Mesenteric fat pad (tissue), 1 donor: Measurements from ENCODE around the gene ADCY2. TPM values are rescaled to one million over a fixed set of nuclear protein-coding genes. Genes with fewer than 3 reads are reported as not detected.

Source experiments
- DNase-seq: peaks from one replicate; pipeline ENCODE4 v3.0.0-alpha.2; 2020; ENCODE audit warnings: low spot score
- total RNA-seq: library from RNA; stranded (reverse); fragmentation: NEBNext Ultra II Directional; extraction: Animal tissue kit (Norgen Biotek cat#: 25700); gene quantifications from one replicate; pipeline ENCODE4 v1.2.1, GENCODE V29; 2021
- donor health status: DM: yes; HTN: yes; CAD: no.

Gene ADCY2
- total RNA-seq, 1 donor from 2014 or later, result 1.2 TPM

DNA sequence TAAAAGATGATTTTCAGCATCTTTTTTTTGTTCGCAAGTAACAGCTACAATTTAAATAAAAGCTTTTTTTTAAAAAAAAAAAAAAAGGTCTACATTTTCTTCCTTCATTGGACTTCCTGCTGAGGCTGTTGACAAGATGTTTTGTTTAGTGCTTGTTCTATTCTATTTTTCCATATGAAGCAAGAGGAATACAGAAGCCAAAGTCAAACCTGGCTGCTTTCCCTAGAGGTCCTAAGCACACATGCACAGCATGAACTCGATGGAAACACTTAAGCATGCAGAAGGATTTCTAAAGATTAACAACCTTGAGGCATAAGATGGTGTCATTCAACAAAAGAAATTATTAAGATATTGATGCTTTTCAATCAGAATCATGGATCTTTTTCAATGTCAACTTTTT lies 105.1 kb downstream of the ADCY2 start:
- no peak for DNase-seq

DNA sequence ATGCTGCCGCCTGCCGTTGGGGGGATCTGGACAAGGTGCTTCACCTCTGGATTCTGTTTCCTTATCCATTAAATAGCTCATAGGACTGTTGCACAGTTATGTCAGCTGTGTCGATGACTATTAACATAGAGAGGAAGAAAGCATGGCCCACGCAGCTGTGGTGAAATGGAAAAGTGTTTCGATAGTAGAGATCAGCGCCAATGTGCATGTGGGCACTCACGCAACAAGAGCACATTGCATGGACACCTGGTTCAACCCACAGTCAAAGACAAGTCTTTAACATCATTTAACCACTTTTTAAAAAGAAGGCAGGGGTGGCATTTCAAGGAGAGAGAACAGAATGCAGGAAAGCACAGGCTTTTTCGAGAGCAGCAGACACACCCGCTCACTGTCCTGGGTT lies 107.6 kb downstream of the ADCY2 start:
- DNase-seq, result no peak

DNA sequence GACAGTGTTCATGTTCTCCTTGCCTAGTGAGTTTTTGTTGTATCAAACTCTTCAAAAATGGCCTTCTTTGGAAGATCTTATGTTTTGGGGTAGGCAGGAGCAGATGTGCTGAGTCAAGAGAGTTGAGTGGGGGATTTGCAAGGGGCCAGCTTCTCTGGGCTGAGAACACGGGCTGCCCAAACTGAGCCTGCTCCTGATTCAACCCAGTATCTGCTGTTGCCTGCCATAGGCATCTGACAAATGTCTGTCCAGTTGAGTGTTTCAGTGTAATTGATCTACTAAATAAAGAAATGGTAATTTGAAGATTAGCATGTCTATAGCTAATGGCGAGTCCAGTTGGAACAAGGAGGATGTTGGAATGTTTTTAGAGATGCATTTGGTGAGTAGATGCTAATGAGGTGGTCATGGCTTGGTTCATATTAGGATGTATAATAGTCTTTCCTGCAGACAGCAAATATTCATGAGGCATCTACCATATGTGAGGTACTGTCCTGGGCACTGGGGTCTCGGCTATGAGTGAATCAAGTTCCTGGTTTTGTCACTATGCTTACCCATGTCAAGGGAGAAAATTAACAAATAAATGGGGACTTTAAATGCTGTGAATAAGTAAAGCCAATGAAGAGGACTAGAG lies 119.5 kb downstream of the ADCY2 start:
- no peak for DNase-seq

DNA sequence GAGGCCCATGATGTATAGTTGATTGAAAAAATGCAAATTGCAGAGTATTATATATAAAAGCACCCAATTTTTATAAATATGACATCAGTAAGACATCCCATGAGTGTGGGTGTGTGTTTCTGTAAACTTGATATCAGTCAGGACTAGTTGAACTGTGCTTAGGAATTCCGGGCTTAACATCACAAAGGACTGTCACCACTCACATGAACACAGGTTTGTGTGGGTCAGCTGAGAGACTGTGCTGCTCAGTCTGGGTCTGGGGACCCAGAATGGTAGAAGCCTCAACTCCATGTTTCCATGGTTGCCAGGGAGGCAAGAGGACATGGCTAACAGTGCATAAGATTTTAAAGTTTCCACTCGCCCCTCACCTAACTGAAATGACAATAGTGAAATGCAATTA lies 120.3 kb downstream of the ADCY2 start:
- no peak for DNase-seq

DNA sequence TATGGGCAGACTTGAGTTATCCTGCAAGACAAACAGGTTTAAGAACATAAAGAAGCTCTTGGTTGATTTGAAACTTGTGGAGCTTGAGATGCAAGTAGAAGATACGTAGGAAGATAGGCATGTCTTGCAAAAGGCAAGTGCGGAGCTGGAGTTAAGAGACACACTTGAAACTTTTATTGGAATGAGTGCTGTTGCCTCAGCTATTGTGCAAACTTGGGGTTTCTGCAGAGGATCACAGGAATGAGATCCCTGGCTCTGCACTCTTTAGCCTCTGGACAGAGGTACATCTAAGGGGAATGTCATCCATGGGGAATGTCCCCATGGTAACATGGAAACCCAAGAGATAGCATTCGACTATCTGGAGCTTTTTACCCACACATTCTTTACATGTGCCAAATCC lies 121.1 kb downstream of the ADCY2 start:
- DNase-seq, result no peak

DNA sequence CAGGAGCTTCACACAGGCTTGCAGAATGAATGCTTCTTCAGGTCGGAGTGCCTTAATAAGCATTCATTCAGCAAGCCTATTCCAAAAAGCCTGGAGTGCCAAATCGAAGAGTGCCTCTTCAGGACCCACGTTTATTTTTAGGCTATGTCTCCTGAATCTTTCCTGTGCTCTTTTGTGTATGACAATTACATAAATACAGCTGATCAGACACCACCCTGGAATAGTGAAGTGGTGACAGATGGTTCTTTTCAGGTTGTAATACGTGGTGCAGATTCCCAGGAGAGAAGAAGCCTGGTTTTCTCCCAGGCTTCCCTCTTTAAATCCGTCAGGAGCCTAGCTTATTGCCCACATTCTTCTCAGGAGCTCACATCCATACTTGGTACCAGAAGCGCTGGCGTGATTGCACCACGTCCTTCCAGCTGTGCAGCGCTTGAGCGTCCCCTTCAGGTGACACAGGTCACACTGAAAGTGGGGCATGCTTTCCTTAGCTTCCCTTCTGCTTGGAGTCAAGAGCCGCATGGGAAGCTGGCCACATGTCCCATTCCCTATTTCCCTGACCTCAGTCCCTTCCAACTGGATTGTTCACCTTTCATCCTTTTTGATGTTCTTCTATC lies 123.1 kb downstream of the ADCY2 start:
- DNase-seq, result no peak

DNA sequence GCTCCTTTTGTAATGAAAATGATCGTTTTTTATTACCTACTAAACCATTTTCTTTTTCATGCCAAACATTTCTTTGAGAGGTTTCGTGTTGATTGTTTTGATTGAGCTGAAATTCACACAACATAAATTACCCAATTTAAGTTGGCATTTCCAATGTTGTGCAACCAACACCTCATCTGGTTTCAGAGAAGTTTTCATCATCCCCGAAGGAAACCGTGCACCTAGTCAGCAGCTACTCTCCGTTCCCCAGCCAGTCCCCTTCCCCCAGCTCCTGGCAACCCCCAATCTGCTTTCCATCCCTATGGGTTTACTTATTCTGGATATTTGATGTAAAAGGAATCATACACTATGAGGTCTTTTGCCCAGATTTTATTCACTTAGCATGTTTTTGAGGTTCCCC lies 123.6 kb downstream of the ADCY2 start:
- no peak for DNase-seq

DNA sequence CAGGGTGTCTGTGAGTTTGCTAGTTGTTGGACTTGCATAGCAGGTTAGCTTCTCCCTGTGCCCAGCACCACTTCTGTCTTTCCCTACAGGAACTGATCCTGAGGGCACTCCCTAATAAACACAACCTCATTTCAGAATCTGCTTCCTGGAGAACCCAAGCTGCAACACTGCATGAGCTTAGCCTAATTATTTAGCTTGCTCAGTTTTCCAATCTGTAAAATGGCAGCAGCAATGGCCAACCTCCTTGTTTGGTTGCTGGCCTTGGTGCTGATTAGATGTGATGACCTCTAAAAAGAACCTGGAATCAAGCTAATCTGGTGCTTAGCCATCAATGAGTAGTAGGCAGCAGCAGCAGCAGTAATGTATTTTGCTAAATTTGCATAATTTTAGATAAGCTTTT lies 133.9 kb downstream of the ADCY2 start:
- DNase-seq, result no peak

DNA sequence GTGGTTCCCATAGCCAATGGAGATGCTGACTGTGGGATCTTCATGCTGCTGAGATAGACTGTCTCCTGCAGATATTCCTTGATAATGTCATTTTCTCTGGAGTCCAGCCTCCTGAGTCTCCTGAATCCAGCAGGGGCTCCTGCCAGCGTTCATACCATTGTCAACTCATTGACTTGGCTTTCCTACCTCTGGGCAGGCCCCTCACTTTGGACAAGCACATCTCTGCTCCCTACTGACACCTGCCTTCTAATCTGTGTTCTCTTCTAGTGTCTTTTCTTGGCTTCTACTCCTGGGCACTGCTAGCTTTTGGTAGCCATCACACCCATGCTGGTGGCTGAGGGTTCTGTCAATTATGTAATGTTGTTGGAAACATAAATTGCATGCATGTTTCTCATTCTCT lies 138.0 kb downstream of the ADCY2 start:
- no peak for DNase-seq

DNA sequence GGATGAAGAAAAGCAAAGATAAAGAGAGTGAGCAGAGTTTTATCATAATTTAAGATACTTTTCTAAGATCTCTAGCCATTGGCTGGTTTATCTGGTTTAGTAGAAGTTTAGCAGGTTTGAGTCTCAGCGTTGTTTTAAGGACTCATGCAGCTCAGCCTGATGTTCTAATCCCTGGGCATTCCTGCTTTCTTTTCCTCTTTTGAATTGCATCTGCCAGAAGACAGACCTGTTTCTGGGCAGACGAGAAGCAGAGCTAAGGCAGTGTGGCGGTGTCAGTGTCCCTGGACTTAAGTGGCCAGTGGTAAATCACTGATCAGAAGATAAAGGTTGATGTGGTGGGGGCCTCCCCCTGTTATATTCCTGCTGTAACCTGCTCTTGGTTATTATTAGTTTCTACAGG lies 138.6 kb downstream of the ADCY2 start:
- DNase-seq, result no peak

DNA sequence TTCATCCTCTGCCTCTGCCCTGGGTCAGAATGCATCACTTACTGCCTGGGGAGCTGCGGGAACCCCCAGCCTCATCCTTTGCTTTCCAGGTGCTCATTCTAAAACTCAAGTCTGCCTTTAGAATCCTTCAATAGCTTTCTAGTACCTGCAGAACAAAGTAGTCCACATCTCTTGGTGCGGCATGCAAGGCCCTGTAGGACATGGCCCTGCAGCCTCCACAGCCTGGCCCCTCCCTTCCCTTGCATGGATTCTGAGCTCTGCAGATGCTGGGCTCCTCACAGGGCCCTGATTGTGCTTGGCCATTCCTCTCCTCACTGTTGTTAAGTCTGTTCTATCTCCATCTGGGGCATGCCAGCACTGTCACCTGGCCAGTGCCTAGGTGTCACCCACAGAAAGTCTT lies 141.6 kb downstream of the ADCY2 start:
- DNase-seq, result no peak

DNA sequence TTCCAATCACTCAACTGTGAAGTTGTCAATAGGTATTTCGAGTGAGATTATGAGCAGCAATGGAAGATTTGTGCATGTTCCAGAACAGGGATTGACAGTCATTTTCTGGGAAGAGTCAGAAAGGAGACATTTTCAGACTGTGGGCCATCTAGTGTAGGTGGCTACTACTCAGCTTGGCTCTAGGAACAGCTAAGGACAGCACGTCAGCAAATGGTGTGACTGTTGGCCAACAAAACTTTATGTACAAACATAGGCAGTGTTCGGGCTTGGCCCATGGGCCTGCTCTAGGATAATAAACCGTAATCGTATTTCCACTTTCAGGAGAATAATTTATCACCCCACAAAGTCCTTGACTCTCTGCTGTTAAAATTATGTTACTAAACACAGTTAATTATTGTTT lies 143.6 kb downstream of the ADCY2 start:
- no peak for DNase-seq

DNA sequence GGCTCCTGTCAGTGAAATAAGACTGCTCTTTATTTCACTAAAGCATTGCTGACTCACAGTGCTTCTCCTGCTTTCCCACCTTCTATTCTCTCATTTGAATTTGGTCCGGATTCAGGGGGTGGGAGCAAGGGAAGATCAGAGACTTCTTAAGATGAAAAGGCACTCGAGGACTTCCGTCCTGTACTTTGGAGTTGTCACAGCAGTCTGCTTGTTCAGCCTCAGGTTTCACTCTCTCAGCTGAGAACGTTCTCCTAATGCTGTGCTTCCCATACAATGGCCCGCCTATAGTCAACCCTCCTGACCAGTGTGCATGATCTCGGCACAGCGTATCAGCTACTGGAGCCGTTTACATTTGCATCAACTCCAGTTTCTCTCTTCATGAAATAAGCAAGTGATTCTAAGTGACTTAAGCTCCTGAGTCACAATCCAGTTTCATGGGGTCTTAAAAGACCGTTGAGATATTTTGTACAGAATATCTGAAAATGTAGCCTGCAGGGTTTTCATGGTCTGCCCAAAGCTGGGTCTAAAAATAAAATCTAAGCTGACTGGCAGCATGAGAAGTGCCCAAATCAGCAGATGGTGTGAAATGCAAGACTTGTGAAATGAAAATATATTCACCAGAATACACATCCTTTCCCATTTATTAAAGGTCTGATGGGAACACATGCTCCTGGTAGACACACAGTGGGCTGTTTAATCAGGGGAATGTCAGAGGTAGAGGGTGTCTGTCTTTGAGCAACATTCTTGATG lies 145.0 kb downstream of the ADCY2 start:
- DNase-seq, result no peak

DNA sequence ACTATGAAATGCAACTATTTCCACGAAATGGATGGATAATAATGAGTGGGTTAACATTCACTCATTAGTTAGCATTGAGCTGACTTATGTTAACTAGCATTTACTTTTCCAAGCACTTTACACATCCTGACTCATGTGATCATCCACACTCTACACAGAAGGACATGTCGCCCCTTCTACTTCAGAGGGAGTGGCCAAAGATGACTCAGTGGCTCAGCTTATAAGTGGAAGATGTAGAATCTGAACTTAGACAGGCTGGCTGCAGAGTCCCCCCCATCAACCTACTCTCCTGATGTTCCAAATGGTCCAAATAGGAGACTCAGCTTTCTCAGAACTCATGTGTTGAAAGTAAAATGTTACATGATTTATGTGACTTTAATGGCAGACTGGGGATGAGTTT lies 146.0 kb downstream of the ADCY2 start:
- DNase-seq, result no peak

DNA sequence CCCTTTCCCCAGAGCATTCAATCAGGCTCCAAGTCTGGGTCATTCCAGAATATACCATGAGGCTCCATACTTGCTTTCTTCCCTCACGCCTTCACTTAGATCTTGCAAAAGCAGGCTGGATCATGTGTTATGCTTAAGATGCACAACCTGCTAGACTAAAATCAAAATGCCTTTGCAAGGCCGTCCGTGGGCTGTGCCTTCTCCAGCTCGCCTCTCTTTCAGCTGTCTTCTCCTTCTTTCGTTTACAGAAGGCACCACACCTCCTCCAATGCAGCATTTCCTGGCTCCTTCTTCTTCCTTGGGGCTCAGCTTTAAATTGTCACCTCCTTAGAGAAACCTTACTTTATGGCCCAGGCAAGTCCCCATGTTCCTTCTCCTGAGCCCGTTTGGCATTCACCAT lies 150.6 kb downstream of the ADCY2 start:
- DNase-seq, result no peak

DNA sequence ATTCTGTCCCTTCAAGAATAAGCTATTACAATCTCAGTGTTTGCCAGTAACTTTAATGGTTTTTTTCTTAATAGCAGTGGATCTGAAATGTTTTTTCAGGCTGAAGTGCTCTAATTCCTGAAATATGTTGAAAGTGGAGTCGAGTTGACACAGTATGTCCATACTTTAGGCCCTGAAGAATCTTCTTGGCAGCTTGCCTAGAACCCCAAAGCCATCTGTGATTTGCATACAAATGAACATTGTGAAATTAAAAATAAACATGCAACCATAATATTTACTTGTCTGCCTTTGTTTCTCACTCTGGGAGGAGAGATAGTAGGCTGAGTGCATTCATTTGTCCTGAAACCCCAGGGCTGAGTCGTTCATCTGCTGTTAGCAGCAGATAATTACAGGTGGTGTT lies 152.7 kb downstream of the ADCY2 start:
- no peak for DNase-seq

DNA sequence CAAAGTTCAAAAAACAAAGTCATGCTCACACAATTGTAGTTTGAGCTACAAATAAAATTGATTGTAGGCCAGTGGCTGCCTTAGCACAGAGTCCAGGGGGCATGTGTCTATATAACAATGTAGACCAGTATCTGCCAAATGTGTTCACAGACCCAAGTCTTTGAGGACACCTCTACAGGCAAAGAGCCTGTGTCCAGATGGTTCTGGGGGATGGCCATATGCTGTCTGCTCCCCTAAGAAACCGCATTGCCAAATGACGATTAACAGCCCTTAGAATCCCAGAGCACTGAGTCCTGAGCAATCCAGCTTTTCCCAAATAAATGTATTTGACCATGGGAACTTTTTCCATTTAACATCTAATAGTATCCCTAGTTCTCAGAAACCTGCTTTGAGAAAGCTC lies 169.6 kb downstream of the ADCY2 start:
- no peak for DNase-seq

DNA sequence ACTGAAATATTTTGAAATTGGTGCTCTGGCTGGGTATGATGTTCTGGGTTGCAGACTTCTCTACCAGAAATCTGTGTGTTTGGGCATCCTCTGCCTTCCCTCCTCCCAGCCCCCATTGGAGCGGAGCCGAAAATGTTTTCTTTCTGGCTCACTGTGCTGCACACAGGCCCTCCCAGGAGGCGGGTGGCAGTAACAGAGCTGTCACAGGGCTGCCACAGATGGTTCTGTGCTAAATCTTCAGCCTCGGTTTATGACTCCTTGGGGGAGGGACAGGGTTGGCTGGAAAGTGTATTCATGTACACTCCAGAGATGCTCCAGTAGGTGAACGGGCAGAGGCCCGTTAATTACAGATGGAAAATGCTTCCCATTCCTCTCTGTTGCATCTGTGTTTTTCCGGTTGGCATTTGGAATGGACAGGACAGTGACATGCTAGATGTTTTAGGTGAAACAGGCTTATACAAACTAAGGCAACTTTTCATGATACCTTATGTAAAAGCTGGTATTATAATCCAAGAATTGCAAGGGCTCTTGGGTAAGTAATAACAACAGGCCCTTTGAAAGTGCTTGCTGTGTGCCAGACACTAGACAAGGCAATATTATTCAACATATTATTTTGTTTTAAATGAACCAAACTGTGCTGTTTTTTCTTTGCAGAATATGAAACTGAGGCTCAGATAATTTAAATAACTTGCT lies 180.2 kb downstream of the ADCY2 start:
- no peak for DNase-seq

DNA sequence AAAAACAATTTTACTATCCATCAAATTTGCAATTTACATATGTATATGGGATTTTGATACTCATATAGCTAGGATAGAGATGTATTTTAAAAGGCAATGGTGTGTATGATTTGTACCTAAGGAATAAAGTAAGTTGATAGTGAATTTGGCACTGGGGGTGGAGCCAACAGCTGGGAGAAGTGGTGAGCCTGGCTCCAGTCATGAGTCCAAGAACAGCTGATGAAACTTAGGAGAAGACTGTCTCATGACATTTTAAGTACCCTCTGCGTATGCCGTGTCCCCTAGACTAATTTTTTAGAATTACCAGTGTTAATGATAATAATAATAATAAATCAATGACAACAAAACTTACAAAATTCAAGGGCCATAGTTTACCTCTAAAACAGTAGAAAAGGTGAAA lies 181.4 kb downstream of the ADCY2 start:
- DNase-seq, result no peak

DNA sequence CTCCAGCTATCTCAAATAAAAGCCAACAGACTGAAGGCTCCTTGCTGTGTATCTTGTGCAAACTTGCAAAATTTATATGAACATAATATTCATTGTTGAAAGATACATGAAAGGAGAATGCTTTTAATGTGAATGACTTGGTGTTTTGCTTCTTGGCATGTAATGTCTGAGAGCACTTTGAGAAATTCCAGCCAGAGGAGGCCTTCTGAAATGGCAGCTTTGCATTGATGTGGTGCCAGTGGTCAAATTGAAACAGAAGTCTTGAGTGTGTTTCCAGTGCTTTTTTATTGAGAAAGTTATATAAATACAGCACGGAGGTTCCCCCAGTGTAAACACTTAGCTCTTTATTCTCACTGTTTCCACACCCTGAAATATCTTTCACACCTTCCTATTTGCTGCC lies 182.1 kb downstream of the ADCY2 start:
- DNase-seq, result no peak

DNA sequence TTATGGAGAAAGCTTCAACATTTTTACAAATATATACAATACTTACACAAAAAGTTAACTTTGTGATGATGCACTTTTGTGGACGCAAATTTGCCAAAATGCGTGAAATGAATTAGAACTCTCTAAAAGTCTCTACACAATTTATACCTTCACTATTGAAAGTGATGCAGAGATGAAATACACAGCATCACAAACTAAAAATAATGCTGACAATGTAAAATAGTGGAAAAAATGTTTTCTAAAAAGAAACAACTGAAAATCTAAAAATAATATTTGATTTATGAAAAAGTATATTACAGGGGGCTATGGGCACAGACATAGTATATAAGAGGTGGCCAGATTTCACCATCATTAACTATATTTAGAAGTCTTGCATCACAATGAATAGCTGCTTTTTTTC lies 188.8 kb downstream of the ADCY2 start:
- no peak for DNase-seq

DNA sequence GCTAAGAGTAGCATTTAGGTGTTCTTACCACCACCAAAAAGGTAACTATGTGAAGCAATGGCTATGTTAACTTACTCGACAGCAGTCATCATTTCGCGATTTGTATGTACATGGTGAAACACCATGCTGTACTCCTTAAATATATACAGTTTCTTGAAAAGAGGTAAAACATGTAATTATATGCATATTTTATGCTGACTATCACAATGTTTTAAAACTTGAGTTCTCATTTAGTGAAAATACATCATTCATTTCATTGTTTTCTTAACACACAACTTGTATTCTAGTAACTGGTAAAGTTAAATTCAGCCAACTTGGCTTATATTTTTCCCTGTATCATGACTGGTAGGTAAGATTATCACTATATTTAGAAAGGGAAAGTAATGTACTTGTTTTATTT lies 189.9 kb downstream of the ADCY2 start:
- no peak for DNase-seq
